ENCODE results near the gene RPS19. TPM values are rescaled to one million over a fixed set of nuclear protein-coding genes. Genes with fewer than 3 reads are reported as not detected.

Gene RPS19
- total RNA-seq, 1 experiment from 2014 or later, result 3,020 TPM

DNA sequence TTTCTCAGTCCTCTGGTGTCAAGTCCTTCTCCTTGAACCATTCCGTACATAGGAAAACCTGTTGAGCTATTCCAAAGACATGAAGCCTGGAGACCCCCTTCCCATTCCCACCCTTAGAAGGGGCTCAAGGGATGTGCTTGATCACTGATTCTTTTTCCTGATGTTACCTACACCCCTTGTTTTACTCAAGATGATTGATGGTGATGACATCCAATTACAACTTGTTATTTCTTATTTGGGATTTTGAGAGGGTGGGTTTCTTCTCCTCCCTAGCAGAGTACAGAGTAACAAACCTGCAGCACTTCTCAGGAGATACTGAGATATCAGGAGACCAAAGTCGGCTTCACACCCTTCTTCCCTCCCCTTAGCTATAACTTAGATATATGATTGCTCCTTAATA lies 6.7 kb upstream of the RPS19 start:
- Histone ChIP-seq H3K79me2 (ENCODE audit: insufficient read depth, low read length) (no peaks in the 10 kb centered on the region), H4K20me1 (ENCODE audit: insufficient read depth) (no peaks in the 10 kb centered on the region), H3K9ac (ENCODE audit: low read length) (no peak overlapping the region), H3K4me2 (ENCODE audit: low read length) (no peak overlapping the region), H3K4me1 (ENCODE audit: control insufficient read depth in 1 of 2, insufficient read depth in 2 of 2, low read length in 2 of 2) (no peaks in the 10 kb centered on the region), H3K9me3 (ENCODE audit: control insufficient read depth in 1 of 2, insufficient read depth in 1 of 2, low read depth in 1 of 2, low read length in 2 of 2) (no peaks in the 10 kb centered on the region), H2AFZ (ENCODE audit: low read depth, low read length, poor library complexity, severe bottlenecking) (no peak overlapping the region), H3K9me2 (ENCODE audit: insufficient read depth) (no peaks in the 10 kb centered on the region), H3K36me3 (ENCODE audit: control insufficient read depth in 1 of 2, insufficient read depth in 2 of 2, low read length in 2 of 2) (no peaks in the 10 kb centered on the region), H3K27me3 (ENCODE audit: insufficient read depth, low read length) (peaks cover 39% of the 10 kb centered on the region), H3K27ac (ENCODE audit: low read depth, low read length) (no peak overlapping the region), H3K4me3 (replicated peaks in 1 of 2; ENCODE audit: low read depth in 1 of 2, low read length in 2 of 2) (no peak overlapping the region)
- ATAC-seq (no peak), DNase-seq (ENCODE audit: low read depth, low spot score) (no peak)
- ChIA-PET POLR2A (no interaction called here), CTCF (no interaction called here), RAD21 (ENCODE audit: low non-redundant PET in 1 of 2, low total read pairs in 2 of 2, uncharacterized antibody in 2 of 2, unreplicated experiment in 2 of 2) (no interaction called here)
- TF ChIP-seq ELF1 (IDR thresholded peaks at IDR 0.05; ENCODE audit: borderline replicate concordance, low read depth), result no peak
- no peak for TF ChIP-seq EGR1 (IDR thresholded peaks at IDR 0.05; ENCODE audit: low read depth)
- TF ChIP-seq POLR2AphosphoS5 (IDR thresholded peaks at IDR 0.05; ENCODE audit: low read depth, low read length), result no peak
- TF ChIP-seq ZNF274 (IDR thresholded peaks at IDR 0.05; ENCODE audit: low read depth, low read length), result no peak
- intact Hi-C loops (cut with micrococcal nuclease), result no loop called here
- no TSS peak for BruUV-seq (replicated peaks)

DNA sequence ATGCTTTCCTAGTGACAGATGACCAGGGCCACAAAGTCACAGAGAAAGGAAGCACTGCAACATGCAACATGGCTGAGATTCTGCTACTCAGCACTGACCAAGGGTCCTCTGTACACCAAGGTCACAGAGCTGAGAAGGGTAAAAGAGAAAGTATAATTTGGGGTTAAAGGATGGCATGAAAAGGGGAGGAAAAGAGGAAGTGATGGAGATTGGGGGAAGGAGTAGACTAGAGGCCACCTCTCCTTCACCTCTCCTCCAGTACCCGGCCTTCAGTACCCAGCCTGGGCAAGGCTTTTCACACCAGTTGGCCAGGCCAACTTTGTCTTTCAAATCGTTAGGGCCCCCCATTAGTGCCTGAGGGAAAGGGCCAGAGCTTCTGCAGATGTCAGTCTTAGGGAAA lies 6.3 kb upstream of the RPS19 start:
- TF ChIP-seq POLR2AphosphoS5 (IDR thresholded peaks at IDR 0.05; ENCODE audit: low read depth, low read length) (no peak), ZFX (IDR thresholded peaks at IDR 0.05) (no peak), EZH2 (IDR thresholded peaks at IDR 0.05) (0 out of 2 replicates have a peak, but pooled peaks have one; percentile 73)
- POLR2A ChIA-PET, result no interaction called here
- Histone ChIP-seq H3K4me1 (ENCODE audit: control insufficient read depth in 1 of 2, insufficient read depth in 2 of 2, low read length in 2 of 2) (peaks cover under 1 to 1% of the 10 kb centered on the region in 2 experiments; a peak in 2 of 4 replicates), H3K36me3 (ENCODE audit: control insufficient read depth in 1 of 2, insufficient read depth in 2 of 2, low read length in 2 of 2) (no peaks in the 10 kb centered on the region), H4K20me1 (ENCODE audit: insufficient read depth) (no peaks in the 10 kb centered on the region), H3K4me3 (replicated peaks in 1 of 2; ENCODE audit: low read depth in 1 of 2, low read length in 2 of 2) (no peak overlapping the region), H3K27ac (ENCODE audit: low read depth, low read length) (no peak overlapping the region), H3K79me2 (ENCODE audit: insufficient read depth, low read length) (no peaks in the 10 kb centered on the region), H3K9me2 (ENCODE audit: insufficient read depth) (no peaks in the 10 kb centered on the region), H3K4me2 (ENCODE audit: low read length) (no peak overlapping the region), H3K27me3 (ENCODE audit: insufficient read depth, low read length) (peaks cover 39% of the 10 kb centered on the region), H2AFZ (ENCODE audit: low read depth, low read length, poor library complexity, severe bottlenecking) (no peak overlapping the region), H3K9me3 (ENCODE audit: control insufficient read depth in 1 of 2, insufficient read depth in 1 of 2, low read depth in 1 of 2, low read length in 2 of 2) (no peaks in the 10 kb centered on the region), H3K9ac (ENCODE audit: low read length) (no peak overlapping the region)
- intact Hi-C loops (cut with micrococcal nuclease), result no loop called here
- no peak for DNase-seq (ENCODE audit: low read depth, low spot score)
- no peak for ATAC-seq
- BruUV-seq (replicated peaks), result no TSS peak
- CTCF ChIA-PET, result no interaction called here
- RAD21 ChIA-PET (ENCODE audit: low non-redundant PET in 1 of 2, low total read pairs in 2 of 2, uncharacterized antibody in 2 of 2, unreplicated experiment in 2 of 2), result no interaction called here

Data from HCT116 (cell line).